HCT116 (cell line): ENCODE measurements around the gene SYNE2. TPM values are rescaled to one million over a fixed set of nuclear protein-coding genes. Genes with fewer than 3 reads are reported as not detected.

Experiments
- ATAC-seq: fragments of 200-7000 bp; cut with Tn5 transposase; 2 replicates; pipeline ENCODE4 v1.9.1; 2020; ENCODE audit warnings: mild to moderate bottlenecking, moderate library complexity
- BruUV-seq: library from RNA; stranded (reverse); fragments of 400-500 nt; replicated peaks from 2 replicates; lab custom pipeline; 2021; lab: Mats Ljungman, UMichigan
- CTCF ChIA-PET: fragments of 300-600 bp; sonication (Branson Sonifier 250); formaldehyde crosslinking; loops from one replicate; lab custom pipeline; 2021; ENCODE audit warnings: antibody characterized with exemption; lab: Charles Lee
- POLR2A ChIA-PET: fragments of 300-600, 350-600 bp; sonication (Branson Sonifier 250); formaldehyde crosslinking; loops from one replicate; lab custom pipeline; 2021; ENCODE audit warnings: antibody characterized with exemption; lab: Charles Lee
- RAD21 ChIA-PET, 2 experiments: fragments of 300-600 bp; sonication (Branson Sonifier 250); formaldehyde crosslinking; loops; one replicate each; lab custom pipeline; 2023; ENCODE audit warnings: low total read pairs in 2 of 2; ENCODE audit not compliant: uncharacterized antibody in 2 of 2, unreplicated experiment in 2 of 2, low non-redundant PET in 1 of 2; lab: Charles Lee
- DNase-seq: peaks from one replicate; pipeline ENCODE4 v3.0.0-alpha.2; 2010; ENCODE audit warnings: low read depth, low spot score
- H2AFZ ChIP-seq: fragments of 200-600 bp; shearing (Covaris generic), sonication (generic); 2 replicates; pipeline ENCODE4 v1.6.1; 2017; ENCODE audit warnings: low read depth, mixed run types, mixed read lengths, antibody characterized with exemption, low read length; ENCODE audit not compliant: poor library complexity, severe bottlenecking
- H3K27ac ChIP-seq: 2 replicates; pipeline ENCODE4 v1.5.1; 2012; ENCODE audit warnings: low read depth, low read length
- H3K27me3 ChIP-seq: fragments of 200-600 bp; sonication (generic); 2 replicates; pipeline ENCODE4 v1.6.1; 2016; ENCODE audit warnings: mixed run types, low read length, mixed read lengths; ENCODE audit not compliant: insufficient read depth
- H3K36me3 ChIP-seq, 2 experiments: fragments of 200-500 bp in 1 of 2; fragments of 200-600 bp in 1 of 2; sonication (Bioruptor generic) in 1 of 2; sonication (generic) in 1 of 2; 2 replicates each; pipeline versions ENCODE4 v1.5.1 to v1.6.1; 2014 to 2016; ENCODE audit warnings: low read length in 2 of 2, inconsistent platforms in 1 of 2, mixed read lengths in 1 of 2, mixed run types in 1 of 2; ENCODE audit not compliant: insufficient read depth in 2 of 2, control insufficient read depth in 1 of 2
- H3K4me1 ChIP-seq, 2 experiments: fragments of 200-600 bp in 1 of 2; sonication (generic) in 1 of 2; 2 replicates each; pipeline versions ENCODE4 v1.5.1 to v1.6.1; 2012 to 2017; ENCODE audit warnings: low read length in 2 of 2, inconsistent platforms in 1 of 2, mild to moderate bottlenecking in 1 of 2, mixed read lengths in 1 of 2, mixed run types in 1 of 2, moderate library complexity in 1 of 2; ENCODE audit not compliant: insufficient read depth in 2 of 2, control insufficient read depth in 1 of 2
- H3K4me2 ChIP-seq: fragments of 200-600 bp; sonication (generic); 2 replicates; pipeline ENCODE4 v1.6.1; 2017; ENCODE audit warnings: mixed run types, low read length, mixed read lengths
- H3K4me3 ChIP-seq, 2 experiments: fragments of 200-600 bp in 1 of 2; sonication (generic) in 1 of 2; replicated peaks in 1 of 2; 2 replicates each; pipeline ENCODE4 v1.5.1; 2011 to 2016; ENCODE audit warnings: low read length in 2 of 2, control low read depth in 1 of 2, low read depth in 1 of 2, mild to moderate bottlenecking in 1 of 2, mixed read lengths in 1 of 2, mixed run types in 1 of 2
- H3K79me2 ChIP-seq: fragments of 200-600 bp; sonication (generic); 2 replicates; pipeline ENCODE4 v1.6.1; 2017; ENCODE audit warnings: mild to moderate bottlenecking, mixed run types, low read length, moderate library complexity, mixed read lengths; ENCODE audit not compliant: insufficient read depth
- H3K9ac ChIP-seq: fragments of 200-600 bp; sonication (generic); 2 replicates; pipeline ENCODE4 v1.6.1; 2016; ENCODE audit warnings: low read length, mixed read lengths
- H3K9me2 ChIP-seq: fragments of 200-600 bp; sonication (generic), shearing (Covaris generic); 2 replicates; pipeline ENCODE4 v1.6.1; 2017; ENCODE audit warnings: mixed run types, mild to moderate bottlenecking, moderate library complexity; ENCODE audit not compliant: insufficient read depth
- H3K9me3 ChIP-seq, 2 experiments: fragments of 200-500 bp in 1 of 2; fragments of 200-600 bp in 1 of 2; sonication (Bioruptor generic) in 1 of 2; sonication (generic) in 1 of 2; 2 replicates each; pipeline ENCODE4 v1.6.1; 2014 to 2017; ENCODE audit warnings: low read length in 2 of 2, mixed read lengths in 2 of 2, inconsistent platforms in 1 of 2, low read depth in 1 of 2, mild to moderate bottlenecking in 1 of 2, mixed run types in 1 of 2, moderate library complexity in 1 of 2; ENCODE audit not compliant: control insufficient read depth in 1 of 2, insufficient read depth in 1 of 2
- H4K20me1 ChIP-seq: fragments of 200-600 bp; sonication (generic), shearing (Covaris generic); 2 replicates; pipeline ENCODE4 v1.6.1; 2017; ENCODE audit warnings: mixed run types, mild to moderate bottlenecking, moderate library complexity; ENCODE audit not compliant: insufficient read depth
- ATF3 ChIP-seq: IDR thresholded peaks from 2 replicates; pipeline ENCODE4 v1.6.1; 2012
- CBX3 ChIP-seq: IDR thresholded peaks from 2 replicates; pipeline ENCODE4 v1.6.1; 2012; ENCODE audit warnings: low read depth
- CTCF ChIP-seq, 3 experiments: fragments of 200-600 bp in 1 of 3; sonication (generic) in 1 of 3; IDR thresholded peaks in 2 of 3; conservative IDR thresholded peaks in 1 of 3; 2 replicates each; pipeline ENCODE4 v1.5.1; 2012 to 2017; ENCODE audit warnings: low read depth in 2 of 3, low read length in 2 of 3, antibody characterized with exemption in 1 of 3, borderline replicate concordance in 1 of 3, control low read depth in 1 of 3, mild to moderate bottlenecking in 1 of 3, mixed read lengths in 1 of 3, mixed run types in 1 of 3, moderate library complexity in 1 of 3; ENCODE audit not compliant: insufficient read depth in 1 of 3
- EGR1 ChIP-seq: IDR thresholded peaks from 2 replicates; pipeline ENCODE4 v1.6.1; 2012; ENCODE audit warnings: low read depth
- ELF1 ChIP-seq: IDR thresholded peaks from 2 replicates; pipeline ENCODE4 v1.6.1; 2012; ENCODE audit warnings: low read depth, borderline replicate concordance
- EZH2 ChIP-seq: fragments of 200-600 bp; sonication (generic); IDR thresholded peaks from 2 replicates; pipeline ENCODE4 v1.6.1; 2017; ENCODE audit warnings: antibody characterized with exemption, mixed run types
- FOSL1 ChIP-seq: IDR thresholded peaks from 2 replicates; pipeline ENCODE4 v1.6.1; 2012; ENCODE audit warnings: low read depth
- MAX ChIP-seq: IDR thresholded peaks from 2 replicates; pipeline ENCODE4 v1.6.1; 2012
- REST ChIP-seq: IDR thresholded peaks from 2 replicates; pipeline ENCODE4 v1.6.1; 2012; ENCODE audit warnings: low read depth
- SIN3A ChIP-seq: IDR thresholded peaks from 2 replicates; pipeline ENCODE4 v1.6.1; 2012; ENCODE audit warnings: low read depth
- TCF7L2 ChIP-seq: IDR thresholded peaks from 2 replicates; pipeline ENCODE4 v1.7.0; 2011; ENCODE audit warnings: borderline replicate concordance, inconsistent platforms; ENCODE audit not compliant: insufficient read depth, insufficient read length; ENCODE audit errors: extremely low read depth
- YY1 ChIP-seq: IDR thresholded peaks from 2 replicates; pipeline ENCODE4 v1.6.1; 2011; ENCODE audit warnings: low read length, low read depth, moderate library complexity, mild to moderate bottlenecking; ENCODE audit not compliant: insufficient replicate concordance; ENCODE audit errors: extremely low read depth
- ZFX ChIP-seq: fragments of 450-650 bp; IDR thresholded peaks from 2 replicates; pipeline ENCODE4 v1.6.1; 2017
- ZNF274 ChIP-seq: fragments of 200-500 bp; sonication (Bioruptor generic); IDR thresholded peaks from 2 replicates; pipeline ENCODE4 v1.6.1; 2014; ENCODE audit warnings: mild to moderate bottlenecking, low read depth, low read length, inconsistent platforms
- intact Hi-C: fragments of 100-400 bp; cut with micrococcal nuclease; formaldehyde crosslinking; loops from 2 replicates; pipeline ENCODE4 v1.10.0; 2022
- total RNA-seq: library from RNA; stranded (reverse); gene quantifications from one replicate; pipeline ENCODE4 v1.2.1, GENCODE V29; 2021; ENCODE audit not compliant: unreplicated experiment

The SYNE2 gene
- total RNA-seq, 1 experiment from 2014 or later, result 28.8 TPM

GRCh38 chr14:63891148-63891975 is 38.6 kb downstream of the SYNE2 start:
- Histone ChIP-seq H3K4me2 (no peak overlapping the region), H4K20me1 (no peaks in the 10 kb centered on the region), H3K27me3 (no peaks in the 10 kb centered on the region), H3K9ac (no peak overlapping the region), H3K27ac (no peak overlapping the region), H3K4me1 (peaks cover 11 to 24% of the 10 kb centered on the region in 2 experiments), H3K36me3 (no peaks in the 10 kb centered on the region), H3K9me3 (no peaks in the 10 kb centered on the region), H3K79me2 (no peaks in the 10 kb centered on the region), H2AFZ (no peak overlapping the region), H3K9me2 (no peaks in the 10 kb centered on the region), H3K4me3 (no peak overlapping the region)
- DNase-seq, result no peak
- no peak for TF ChIP-seq TCF7L2
- no peak for TF ChIP-seq ELF1
- no peak for TF ChIP-seq ZNF274
- TF ChIP-seq EGR1, result no peak
- TF ChIP-seq EZH2, result no peak
- no peak for TF ChIP-seq ZFX
- TF ChIP-seq SIN3A, result no peak
- ChIA-PET RAD21 (no interaction called here), CTCF (no interaction called here), POLR2A (no interaction called here)
- intact Hi-C loops, result no loop called here
- no TSS peak for BruUV-seq
- ATAC-seq, result no peak

GRCh38 chr14:63892265-63892664 is 39.5 kb downstream of the SYNE2 start:
- no peaks in the 10 kb centered on the region for H3K36me3 ChIP-seq
- H3K9me2 ChIP-seq, result no peaks in the 10 kb centered on the region
- no peaks in the 10 kb centered on the region for H4K20me1 ChIP-seq
- ChIA-PET RAD21 (no interaction called here), CTCF (no interaction called here), POLR2A (no interaction called here)
- H3K9me3 ChIP-seq, result no peaks in the 10 kb centered on the region
- intact Hi-C loops, result no loop called here
- H3K79me2 ChIP-seq, result no peaks in the 10 kb centered on the region
- no peak for DNase-seq
- no peak for TF ChIP-seq FOSL1
- TF ChIP-seq ATF3, result no peak
- no peak for TF ChIP-seq MAX
- TF ChIP-seq CTCF (IDR thresholded peaks at IDR 0.05 in 2 of 3, conservative IDR thresholded peaks at IDR 0.05 in 1 of 3; ENCODE audit: borderline replicate concordance in 1 of 3, insufficient read depth in 1 of 3, low read depth in 2 of 3, low read length in 2 of 3), result no peak
- no peak for TF ChIP-seq TCF7L2
- TF ChIP-seq CBX3, result no peak
- no peak for TF ChIP-seq YY1
- no peak for TF ChIP-seq REST
- no peak for TF ChIP-seq ZNF274
- H3K27ac ChIP-seq, result no peak overlapping the region
- H3K4me3 ChIP-seq, result no peak overlapping the region
- H3K27me3 ChIP-seq, result no peaks in the 10 kb centered on the region
- H3K9ac ChIP-seq, result no peak overlapping the region
- peaks cover 14 to 31% of the 10 kb centered on the region in 2 experiments for H3K4me1 ChIP-seq
- no TSS peak for BruUV-seq
- no peak overlapping the region for H3K4me2 ChIP-seq
- no peak overlapping the region for H2AFZ ChIP-seq
- no peak for ATAC-seq
